Hair follicular keratinocyte (primary cell): Measurements from ENCODE around the gene ZNF831. TPM values are rescaled to one million over a fixed set of nuclear protein-coding genes. Genes with fewer than 3 reads are reported as not detected.

Source experiments
- total RNA-seq: library from RNA; depleted of rRNA; stranded (reverse); fragments of >200 nt; gene quantifications from 2 replicates; pipeline ENCODE4 v1.2.3, GENCODE V29; 2015

The ZNF831 gene
- not detected in 2 replicates for total RNA-seq

DNA sequence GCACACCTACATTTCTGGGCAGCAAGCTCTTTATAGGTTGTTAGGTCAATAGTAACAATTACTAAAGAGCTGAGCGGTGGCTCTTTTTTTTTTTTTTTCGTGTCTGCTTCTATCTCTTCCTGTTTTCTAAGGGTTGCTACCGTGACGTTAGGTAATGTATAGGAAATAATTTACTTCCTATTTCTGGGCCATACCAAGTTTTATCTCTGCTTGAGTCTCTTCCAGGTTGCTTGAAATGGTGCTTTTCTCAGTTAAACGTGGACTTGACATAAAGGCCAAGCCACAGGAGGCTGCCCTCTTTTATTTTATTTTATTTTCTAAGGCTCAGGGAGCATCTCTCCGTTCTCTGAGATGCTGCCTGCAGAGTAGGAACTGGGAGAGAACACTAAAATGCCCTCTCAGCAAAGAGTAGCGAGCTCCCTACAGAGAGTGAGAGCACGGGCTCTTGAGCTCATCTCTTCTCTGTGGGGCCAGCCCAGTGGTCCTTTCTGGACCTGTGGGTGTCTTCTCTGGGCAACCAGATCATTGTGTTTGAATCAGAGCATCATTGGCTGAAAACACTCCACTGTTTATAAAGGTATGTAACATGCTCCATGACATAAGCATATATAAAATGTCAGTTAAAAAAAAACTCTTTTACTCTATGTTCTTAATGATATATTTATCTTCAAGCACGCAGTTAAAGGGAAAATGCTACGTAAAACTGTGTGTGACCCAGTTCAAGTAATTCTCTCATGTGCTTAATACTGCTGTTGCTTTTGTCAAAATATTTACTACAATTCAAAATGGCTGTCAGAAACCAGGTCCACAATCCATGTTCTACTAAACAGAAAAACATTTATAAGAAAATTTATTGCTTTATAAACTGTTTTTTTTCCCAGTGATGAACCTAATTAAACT lies at the start of gene ZNF831:
Gene ZNF831, plus strand, starts transcription at position 191 of the 900 bp plus-strand sequence. CDS start 27,199 bp downstream, outside the sequence.

DNA sequence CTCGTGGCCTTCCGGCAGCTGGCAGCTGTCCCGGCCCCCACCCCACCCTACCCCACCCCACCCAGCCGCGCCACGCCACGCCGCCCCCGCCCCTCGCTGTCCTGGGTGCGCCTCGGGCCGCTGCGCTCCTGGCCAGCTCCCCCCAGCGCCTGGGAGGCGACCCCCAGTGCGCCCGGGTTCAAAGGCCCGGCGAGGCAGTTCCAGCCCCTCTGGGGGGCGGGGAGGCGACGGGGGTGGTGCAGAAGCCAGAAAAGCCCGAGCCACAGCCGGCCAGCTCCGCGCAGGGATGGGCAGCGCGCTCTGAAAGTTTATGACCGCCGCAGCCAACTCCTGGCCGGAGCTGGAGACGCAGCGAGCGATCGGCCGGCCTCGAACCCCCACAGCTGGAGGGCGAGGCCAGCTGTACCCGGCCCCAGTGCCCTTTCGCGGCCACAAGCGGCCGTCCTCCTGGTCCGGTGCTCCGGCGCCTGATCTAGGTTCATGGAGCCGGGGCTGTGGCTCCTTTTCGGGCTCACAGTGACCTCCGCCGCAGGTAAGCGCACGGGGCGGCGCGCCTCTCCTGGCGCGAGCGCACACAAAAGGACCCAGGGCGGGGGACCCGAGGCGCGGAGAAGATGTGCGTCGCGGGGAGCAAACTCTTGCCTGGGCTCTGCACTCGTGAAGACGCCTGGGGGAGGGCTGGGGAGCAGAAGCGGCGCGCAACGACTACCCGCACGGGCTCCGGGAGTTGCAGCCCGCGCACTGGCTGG lies 136.9 kb downstream of the ZNF831 start, which contains the start of gene EDN3:
Gene EDN3, plus strand, starts transcription at position 279 of the 749 bp plus-strand sequence. Its CDS starts 202 bp downstream, at position 481.

Other genes with a start within 250 kb of the ZNF831 start
- gene NELFCD, start 182.6 kb upstream of the ZNF831 start, total RNA-seq = 45.6 and 66.3 TPM in 2 replicates
- 123 and 138 TPM in 2 replicates for gene CTSZ, start 156.6 kb upstream of the ZNF831 start, total RNA-seq
- not detected in 2 replicates for gene TUBB1, start 144.4 kb upstream of the ZNF831 start, total RNA-seq
- gene ATP5F1E, start 131.5 kb upstream of the ZNF831 start, total RNA-seq = 35.5 and 38.2 TPM in 2 replicates
- gene PRELID3B, start 121.0 kb upstream of the ZNF831 start, total RNA-seq = 65.5 and 83.8 TPM in 2 replicates
- not detected in 2 replicates for gene EDN3, start 136.8 kb downstream of the ZNF831 start, total RNA-seq